Measurements from ENCODE around the gene SLC35E3. TPM values are rescaled to one million over a fixed set of nuclear protein-coding genes. Genes with fewer than 3 reads are reported as not detected.
A peak's percentile ranks its signal among the peaks of the same experiment; 100 is the strongest.

SLC35E3 gene
- total and polyA plus RNA-seq, 12 donors: 2.7 to 23.1 (median 10.9) TPM

DNA sequence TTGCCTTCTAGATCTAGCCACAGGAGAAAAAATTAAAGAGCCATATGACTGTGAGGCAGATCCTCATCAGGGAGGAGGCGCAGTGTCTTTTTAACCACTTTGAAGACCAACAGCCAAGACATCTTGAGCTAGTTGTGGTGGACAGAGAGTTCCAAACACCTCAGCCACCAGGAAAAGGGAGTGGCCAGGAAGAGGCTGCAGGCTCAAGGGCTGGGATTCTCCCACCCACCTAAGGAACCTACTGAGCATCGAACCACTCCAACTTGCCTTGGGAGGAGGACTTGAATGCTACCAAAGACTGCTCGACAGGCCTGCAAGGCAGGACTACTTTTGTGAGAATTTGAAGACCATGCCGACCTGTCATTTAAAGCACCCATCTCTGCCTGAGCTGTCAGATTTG is 47.5 kb downstream of the SLC35E3 start:
- TF ChIP-seq, protein P1, sequence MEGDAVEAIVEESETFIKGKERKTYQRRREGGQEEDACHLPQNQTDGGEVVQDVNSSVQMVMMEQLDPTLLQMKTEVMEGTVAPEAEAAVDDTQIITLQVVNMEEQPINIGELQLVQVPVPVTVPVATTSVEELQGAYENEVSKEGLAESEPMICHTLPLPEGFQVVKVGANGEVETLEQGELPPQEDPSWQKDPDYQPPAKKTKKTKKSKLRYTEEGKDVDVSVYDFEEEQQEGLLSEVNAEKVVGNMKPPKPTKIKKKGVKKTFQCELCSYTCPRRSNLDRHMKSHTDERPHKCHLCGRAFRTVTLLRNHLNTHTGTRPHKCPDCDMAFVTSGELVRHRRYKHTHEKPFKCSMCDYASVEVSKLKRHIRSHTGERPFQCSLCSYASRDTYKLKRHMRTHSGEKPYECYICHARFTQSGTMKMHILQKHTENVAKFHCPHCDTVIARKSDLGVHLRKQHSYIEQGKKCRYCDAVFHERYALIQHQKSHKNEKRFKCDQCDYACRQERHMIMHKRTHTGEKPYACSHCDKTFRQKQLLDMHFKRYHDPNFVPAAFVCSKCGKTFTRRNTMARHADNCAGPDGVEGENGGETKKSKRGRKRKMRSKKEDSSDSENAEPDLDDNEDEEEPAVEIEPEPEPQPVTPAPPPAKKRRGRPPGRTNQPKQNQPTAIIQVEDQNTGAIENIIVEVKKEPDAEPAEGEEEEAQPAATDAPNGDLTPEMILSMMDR (IDR thresholded peaks at IDR 0.05): no peak
- no peak for TF ChIP-seq POLR2A (IDR thresholded peaks at IDR 0.05)
- peak in 1 of 7 donors; percentile 11 for DNase-seq
- no peaks in the 10 kb centered on the region for H3K9me3 ChIP-seq (replicated peaks in 1 of 3)
- H3K4me3 ChIP-seq: no peak overlapping the region
- 91 to 98% (median 95%) methylated on average over 4 of the region's 4 CpGs for whole genome bisulfite sequencing, 4 donors
- H3K36me3 ChIP-seq (replicated peaks in 1 of 2): no peaks in the 10 kb centered on the region
- intact Hi-C loops (cut with DNase I): no loop called here
- H3K27ac ChIP-seq: no peak overlapping the region
- no peaks in the 10 kb centered on the region for H3K27me3 ChIP-seq
- H3K4me1 ChIP-seq (replicated peaks in 1 of 2): peaks cover 0 to 6% of the 10 kb centered on the region in 2 donors

DNA sequence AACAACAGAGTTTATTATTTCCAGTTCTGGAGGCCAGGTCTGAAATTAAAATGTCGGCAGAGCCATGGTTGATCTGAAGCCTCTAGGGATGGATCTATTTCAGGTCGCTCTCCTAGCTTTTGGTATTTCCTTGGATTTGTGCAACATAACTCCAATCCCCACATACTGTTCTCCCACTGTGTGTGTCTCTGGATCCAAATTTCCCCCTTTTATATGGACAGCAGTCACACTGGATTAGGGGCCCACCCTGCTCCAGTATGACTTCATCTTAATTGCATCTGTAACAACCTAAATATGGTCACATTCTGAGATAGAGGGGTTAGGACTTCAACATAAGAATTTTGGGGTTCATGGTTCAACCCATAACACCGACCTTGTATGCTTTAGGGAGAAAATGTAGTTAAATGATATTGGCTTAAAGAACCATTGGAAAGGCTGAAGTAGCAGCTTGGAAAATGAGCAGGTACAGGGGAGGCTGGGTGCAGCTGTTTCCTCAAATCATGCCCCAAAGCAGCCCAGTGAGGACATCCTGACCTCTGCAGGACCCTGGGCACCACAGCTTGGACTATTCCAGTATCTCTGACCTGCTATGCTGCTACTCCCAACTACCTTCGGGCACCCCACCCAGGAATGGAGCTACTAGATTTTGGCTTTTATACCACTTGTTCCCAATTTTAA is 48.1 kb downstream of the SLC35E3 start:
- intact Hi-C loops (cut with DNase I): no loop called here
- WGBS, 4 donors: 94 to 98% (median 97%) methylated on average over 4 of the region's 4 CpGs

DNA sequence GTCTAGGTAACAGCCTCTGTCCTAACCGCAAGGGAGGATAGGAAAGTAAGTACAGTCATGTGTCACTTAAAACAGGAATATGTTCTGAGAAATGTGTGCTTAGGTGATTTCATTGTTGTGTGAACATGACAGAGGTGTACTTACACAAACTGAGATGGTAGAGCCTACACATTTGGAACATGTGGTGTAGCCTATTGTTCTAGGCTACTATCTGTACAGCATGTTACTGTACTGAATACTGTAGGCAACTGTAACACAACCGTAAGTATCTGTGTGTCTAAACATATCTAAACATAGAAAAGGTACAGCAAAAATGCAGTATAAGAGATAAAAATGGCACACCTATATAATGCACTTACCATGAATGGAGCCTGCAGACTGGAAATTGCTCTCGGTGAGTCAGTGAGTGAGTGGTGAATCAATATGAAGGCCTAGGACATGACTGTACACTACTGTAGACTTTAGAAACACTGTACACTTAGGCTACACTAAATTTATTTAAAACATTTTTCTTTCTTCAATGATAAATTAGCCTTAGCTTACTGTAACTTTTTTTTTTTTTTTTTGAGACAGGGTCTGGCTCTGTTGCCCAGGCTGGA is 48.8 kb downstream of the SLC35E3 start:
- Histone ChIP-seq H3K27ac (no peak overlapping the region), H3K27me3 (no peaks in the 10 kb centered on the region), H3K4me3 (no peak overlapping the region), H3K9me3 (replicated peaks in 1 of 3) (no peaks in the 10 kb centered on the region), H3K36me3 (replicated peaks in 1 of 2) (no peaks in the 10 kb centered on the region), H3K4me1 (replicated peaks in 1 of 2) (no peaks in the 10 kb centered on the region)
- intact Hi-C loops (cut with DNase I): no loop called here
- no peak for DNase-seq
- no peak for TF ChIP-seq POLR2A (IDR thresholded peaks at IDR 0.05)
- TF ChIP-seq, protein P1 (IDR thresholded peaks at IDR 0.05): no peak
- WGBS, 4 donors: 86 to 92% (median 89%) methylated on average over 3 of the region's 3 CpGs

More for the DNA sequence above, 48.1 kb downstream of the SLC35E3 start:
- Histone ChIP-seq H3K4me3 (no peak overlapping the region), H3K27me3 (no peaks in the 10 kb centered on the region), H3K4me1 (replicated peaks in 1 of 2) (no peaks in the 10 kb centered on the region), H3K36me3 (replicated peaks in 1 of 2) (no peaks in the 10 kb centered on the region), H3K27ac (no peak overlapping the region), H3K9me3 (replicated peaks in 1 of 3) (no peaks in the 10 kb centered on the region)
- TF ChIP-seq, protein P1 (IDR thresholded peaks at IDR 0.05): no peak
- no peak for TF ChIP-seq POLR2A (IDR thresholded peaks at IDR 0.05)
- peak in 1 of 7 donors; percentile 31 for DNase-seq

DNA sequence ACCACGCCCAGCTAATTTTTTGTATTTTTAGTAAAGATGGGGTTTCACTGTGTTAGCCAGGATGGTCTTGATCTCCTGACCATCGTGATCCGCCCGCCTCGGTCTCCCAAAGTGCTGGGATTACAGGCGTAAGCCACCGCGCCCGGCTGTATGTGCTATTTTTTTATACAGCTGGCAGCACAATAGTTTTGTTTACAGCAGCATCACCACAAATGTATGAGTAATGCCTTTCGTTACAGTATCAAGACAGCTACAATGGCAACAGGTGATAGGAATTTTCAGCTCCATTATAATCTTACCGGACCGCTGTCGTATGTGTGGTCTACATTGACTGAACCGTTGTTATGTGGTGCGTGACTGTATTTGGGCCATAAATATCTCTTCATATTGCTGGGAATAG is 50.4 kb downstream of the SLC35E3 start:
- Histone ChIP-seq H3K27ac (no peak overlapping the region), H3K9me3 (replicated peaks in 1 of 3) (no peaks in the 10 kb centered on the region), H3K4me3 (no peak overlapping the region), H3K27me3 (no peaks in the 10 kb centered on the region), H3K4me1 (replicated peaks in 1 of 2) (no peaks in the 10 kb centered on the region), H3K36me3 (replicated peaks in 1 of 2) (no peaks in the 10 kb centered on the region)
- 96 to 99% (median 98%) methylated on average over 15 of the region's 15 CpGs for WGBS, 4 donors
- intact Hi-C loops (cut with DNase I): no loop called here
- TF ChIP-seq, protein P1 (IDR thresholded peaks at IDR 0.05): no peak
- no peak for TF ChIP-seq POLR2A (IDR thresholded peaks at IDR 0.05)
- peak in 1 of 7 donors; percentile 37 for DNase-seq
